GM12801 (cell line): ENCODE data around the gene ARHGAP42.

ENCODE experiments used
- TF ChIP-seq, protein P1 (sequence below): IDR thresholded peaks from one replicate; pipeline ENCODE4 v1.5.1; 2011; ENCODE audit warnings: control low read depth; ENCODE audit not compliant: insufficient read length; ENCODE audit errors: extremely low read depth

Gene ARHGAP42

DNA sequence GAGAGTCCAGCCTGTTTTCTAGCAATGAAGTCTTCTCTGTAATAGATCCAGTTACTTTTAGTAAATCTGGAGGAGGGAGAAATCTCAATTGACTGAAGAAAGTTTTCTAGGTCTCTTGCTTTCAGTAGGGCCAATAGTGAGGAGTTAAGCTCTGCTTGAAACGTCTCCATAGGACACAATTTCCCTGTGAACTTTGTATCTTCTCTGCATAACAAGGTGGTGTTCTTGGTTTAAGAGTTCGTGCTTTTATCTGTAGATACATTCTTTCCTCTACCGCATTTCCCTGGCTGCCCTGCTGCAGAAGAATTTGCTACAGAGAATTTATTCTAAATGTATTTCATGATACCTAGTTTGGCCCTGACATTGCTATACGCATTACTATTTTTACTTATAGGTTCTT lies 183.1 kb downstream of the ARHGAP42 start:
- TF ChIP-seq, protein P1, sequence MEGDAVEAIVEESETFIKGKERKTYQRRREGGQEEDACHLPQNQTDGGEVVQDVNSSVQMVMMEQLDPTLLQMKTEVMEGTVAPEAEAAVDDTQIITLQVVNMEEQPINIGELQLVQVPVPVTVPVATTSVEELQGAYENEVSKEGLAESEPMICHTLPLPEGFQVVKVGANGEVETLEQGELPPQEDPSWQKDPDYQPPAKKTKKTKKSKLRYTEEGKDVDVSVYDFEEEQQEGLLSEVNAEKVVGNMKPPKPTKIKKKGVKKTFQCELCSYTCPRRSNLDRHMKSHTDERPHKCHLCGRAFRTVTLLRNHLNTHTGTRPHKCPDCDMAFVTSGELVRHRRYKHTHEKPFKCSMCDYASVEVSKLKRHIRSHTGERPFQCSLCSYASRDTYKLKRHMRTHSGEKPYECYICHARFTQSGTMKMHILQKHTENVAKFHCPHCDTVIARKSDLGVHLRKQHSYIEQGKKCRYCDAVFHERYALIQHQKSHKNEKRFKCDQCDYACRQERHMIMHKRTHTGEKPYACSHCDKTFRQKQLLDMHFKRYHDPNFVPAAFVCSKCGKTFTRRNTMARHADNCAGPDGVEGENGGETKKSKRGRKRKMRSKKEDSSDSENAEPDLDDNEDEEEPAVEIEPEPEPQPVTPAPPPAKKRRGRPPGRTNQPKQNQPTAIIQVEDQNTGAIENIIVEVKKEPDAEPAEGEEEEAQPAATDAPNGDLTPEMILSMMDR, result no peak

DNA sequence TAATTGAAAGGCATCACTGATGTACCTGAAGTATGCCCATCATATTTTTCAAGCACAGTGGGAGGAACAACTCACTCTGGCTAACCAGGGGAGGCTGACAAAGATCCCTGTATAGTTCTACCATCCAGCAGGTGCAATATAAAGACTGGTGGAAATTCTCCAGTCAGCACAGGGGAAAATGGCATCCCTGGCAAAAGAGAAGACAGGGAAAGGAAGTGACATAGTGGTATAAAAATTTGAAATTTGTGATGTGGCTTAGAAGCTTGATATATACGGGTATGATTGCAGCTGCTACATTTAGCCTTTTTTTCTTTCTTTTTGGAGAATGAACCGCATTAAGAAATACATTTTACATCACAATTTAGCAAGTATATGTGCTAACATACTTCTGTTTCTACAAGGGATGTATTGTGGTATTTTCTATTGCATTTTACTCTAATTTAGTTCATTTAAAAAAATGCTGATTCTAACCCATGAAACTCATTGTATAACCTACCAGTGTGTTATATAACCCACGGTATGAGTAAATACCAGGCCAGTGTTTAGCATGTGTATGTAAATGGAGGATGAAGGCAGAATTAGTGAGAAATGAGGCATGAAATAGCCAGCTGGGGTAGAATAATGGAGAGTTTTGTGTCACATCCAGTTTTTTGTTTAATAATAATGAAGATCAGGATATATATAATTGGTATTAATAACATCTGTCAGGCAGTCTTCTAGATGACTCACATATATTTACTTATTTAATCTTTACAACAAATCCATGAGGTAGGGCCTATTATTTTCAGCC lies 186.1 kb downstream of the ARHGAP42 start:
- TF ChIP-seq, protein P1, result no peak

DNA sequence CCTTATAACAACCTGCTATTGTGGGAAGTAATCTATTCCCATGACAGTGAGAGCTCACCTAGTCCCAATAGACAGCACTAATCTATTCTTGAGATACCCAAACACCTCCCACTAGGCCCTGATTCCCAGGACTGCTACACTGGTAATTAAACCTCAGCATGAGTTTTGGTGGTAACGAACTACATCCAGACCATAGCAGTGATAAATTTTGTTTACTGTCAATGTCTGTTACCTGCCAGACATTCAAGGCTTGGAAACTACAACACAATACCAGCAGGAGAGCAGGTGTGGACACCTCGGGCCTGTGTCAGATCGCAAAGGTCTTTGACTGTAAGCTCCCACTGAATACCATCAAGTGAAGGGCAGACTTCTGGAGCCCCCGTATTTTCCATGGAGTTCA lies 187.1 kb downstream of the ARHGAP42 start:
- TF ChIP-seq, protein P1, result no peak

DNA sequence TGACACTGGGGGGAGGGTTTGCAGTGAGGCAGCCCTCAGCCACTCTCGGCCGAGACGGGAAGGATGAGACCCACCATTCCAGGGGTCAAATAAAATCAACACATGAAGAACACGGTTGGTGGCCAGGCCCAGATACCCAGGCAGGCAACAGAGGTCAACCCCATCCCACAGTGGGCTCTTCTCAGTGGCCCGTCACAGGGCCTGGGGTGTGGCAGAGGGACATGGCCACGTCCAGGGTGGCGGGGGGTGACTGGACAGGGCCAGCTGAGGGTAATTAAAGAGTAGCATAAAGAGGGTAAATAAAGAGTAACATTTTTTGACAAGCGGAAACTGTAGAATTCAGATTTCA lies 188.4 kb downstream of the ARHGAP42 start:
- TF ChIP-seq, protein P1, result no peak

DNA sequence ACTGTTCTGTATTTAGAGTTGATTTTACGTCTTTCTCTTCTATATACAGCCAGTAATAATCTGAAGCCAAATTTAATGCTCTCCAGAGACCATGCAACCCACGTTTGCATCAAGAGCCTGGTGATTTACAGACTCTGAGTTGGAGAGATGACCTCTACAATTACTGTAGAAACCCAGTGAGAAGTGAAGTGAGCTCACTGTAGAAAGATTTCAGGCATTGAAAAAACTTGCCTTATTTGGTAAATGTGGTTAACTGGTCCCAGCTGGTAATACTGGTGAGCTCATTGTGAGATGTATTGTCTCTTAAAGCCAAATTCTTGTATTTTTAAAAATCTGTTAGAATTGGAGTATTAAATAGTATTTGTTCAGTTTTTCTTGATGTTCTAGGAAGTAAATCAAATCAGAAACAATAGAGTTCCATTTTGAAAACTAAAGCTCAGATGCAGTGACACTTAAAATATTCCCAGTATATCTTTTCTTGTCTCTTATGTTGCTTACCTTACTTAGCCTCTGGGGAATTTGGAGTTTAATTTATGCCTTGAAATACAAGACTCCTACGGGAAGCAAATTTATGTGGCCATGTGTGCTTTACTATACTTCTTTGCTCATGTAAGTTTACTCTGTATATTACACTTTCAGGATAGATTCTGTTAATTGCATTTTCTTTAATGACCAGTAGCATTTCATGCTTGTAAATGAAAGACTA lies 189.9 kb downstream of the ARHGAP42 start:
- TF ChIP-seq, protein P1, result no peak

DNA sequence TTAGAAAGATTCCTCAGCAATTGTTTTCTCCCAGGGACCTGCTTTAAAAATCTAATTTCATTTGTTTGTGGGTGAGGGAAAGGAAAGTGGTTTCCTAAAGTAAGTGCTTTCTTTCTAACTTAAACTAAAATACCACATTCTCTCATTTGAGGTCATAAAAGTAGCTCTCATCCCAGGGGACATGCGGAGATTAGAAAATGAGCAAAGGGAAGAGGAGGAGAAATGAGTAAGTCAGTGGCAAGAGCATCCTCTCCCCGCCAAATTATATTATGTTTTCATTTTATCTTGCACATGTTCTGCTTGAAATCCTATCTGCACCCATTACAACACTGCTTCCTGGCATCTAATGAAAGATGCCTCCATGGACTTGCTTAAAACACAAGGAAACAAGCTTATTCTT lies 191.4 kb downstream of the ARHGAP42 start:
- TF ChIP-seq, protein P1, result no peak

DNA sequence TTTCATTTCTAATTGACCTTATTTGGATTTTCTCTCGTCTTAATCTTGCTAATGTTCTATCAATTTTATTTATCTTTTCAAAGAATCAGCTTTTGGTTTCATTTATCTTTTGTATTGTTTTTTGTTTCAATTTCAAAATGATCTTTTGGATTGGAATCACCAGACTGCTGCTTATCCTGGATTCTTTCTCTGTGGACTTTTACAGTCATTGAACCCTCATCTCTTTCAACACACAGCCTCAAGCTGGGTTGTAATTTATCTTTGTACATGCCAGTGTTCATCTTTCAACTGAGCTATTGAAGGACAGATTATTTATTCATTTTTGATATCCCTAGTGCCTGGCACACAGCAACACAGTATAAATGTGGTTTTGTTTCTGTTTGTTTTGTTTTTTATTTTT lies 195.9 kb downstream of the ARHGAP42 start:
- TF ChIP-seq, protein P1, result no peak
